Loucy (cell line): ENCODE data around the gene VAV3.

Experiments
- CTCF ChIP-seq: fragments of 200-600 bp; sonication (generic); conservative IDR thresholded peaks from 2 replicates; pipeline ENCODE4 v1.5.1; 2014; ENCODE audit warnings: mild to moderate bottlenecking, antibody characterized with exemption, low read length
- EZH2phosphoT487 ChIP-seq: fragments of 200-600 bp; IDR thresholded peaks from 2 replicates; pipeline ENCODE4 v1.6.1; 2018; ENCODE audit warnings: antibody characterized with exemption, mild to moderate bottlenecking, moderate library complexity, borderline replicate concordance

- TF ChIP-seq CTCF (no peak), EZH2phosphoT487 (no peak)
Observed at GRCh38 chr1:107946794-107947193, 18.2 kb downstream of the VAV3 start.
